Fibroblast of the aortic adventitia (primary cell): ENCODE data around the gene PEMT. TPM values are rescaled to one million over a fixed set of nuclear protein-coding genes. Genes with fewer than 3 reads are reported as not detected.

Source experiments
- DNase-seq: peaks from one replicate; pipeline ENCODE4 v3.0.0-alpha.2; 2010; ENCODE audit warnings: low read depth
- H3K4me3 ChIP-seq: 2 replicates; pipeline ENCODE4 v1.5.1; 2011; ENCODE audit warnings: low read depth, mild to moderate bottlenecking, control low read depth, low read length, moderate library complexity
- total RNA-seq: library from RNA; depleted of rRNA; stranded (reverse); fragments of >200 nt; gene quantifications from 2 replicates; pipeline ENCODE4 v1.2.3, GENCODE V29; 2012; ENCODE audit warnings: low replicate concordance
- TF ChIP-seq, protein P1 (sequence below): IDR thresholded peaks from 2 replicates; pipeline ENCODE4 v1.5.1; 2011; ENCODE audit warnings: mild to moderate bottlenecking, low read length, control low read depth, inconsistent platforms; ENCODE audit not compliant: insufficient read depth

PEMT gene
- total RNA-seq, 1 donor = 28.4 TPM

DNA sequence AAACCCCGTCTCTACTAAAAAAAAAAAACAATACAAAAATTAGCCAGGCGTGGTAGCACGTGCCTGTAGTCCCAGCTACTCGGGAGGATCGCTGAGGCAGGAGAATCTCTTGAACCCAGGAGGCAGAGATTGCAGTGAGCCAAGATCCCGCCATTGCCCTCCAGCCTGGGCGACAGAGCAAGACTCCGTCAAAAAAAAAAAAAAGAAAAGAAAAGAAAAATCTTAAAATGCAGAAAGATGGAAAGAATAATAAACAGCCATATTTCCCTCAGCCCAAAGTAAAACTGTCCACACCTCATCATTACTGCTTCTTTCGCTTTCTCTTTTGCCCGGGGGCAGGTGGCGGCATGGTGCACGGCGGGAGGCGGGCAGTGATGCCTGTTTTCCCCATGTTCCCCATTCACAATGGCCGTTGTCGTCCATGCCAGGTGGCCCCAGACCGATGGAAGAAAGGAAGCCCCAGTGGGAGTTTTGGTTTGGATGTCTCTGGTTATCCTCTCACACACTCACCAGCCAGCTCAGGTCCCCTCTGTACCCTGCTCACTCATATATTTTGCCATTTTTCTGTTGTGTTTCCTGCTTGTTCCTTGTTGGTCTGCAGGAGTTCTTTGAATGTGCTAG, 37.0 kb upstream of the PEMT start:
- no peak for DNase-seq
- TF ChIP-seq, protein P1, sequence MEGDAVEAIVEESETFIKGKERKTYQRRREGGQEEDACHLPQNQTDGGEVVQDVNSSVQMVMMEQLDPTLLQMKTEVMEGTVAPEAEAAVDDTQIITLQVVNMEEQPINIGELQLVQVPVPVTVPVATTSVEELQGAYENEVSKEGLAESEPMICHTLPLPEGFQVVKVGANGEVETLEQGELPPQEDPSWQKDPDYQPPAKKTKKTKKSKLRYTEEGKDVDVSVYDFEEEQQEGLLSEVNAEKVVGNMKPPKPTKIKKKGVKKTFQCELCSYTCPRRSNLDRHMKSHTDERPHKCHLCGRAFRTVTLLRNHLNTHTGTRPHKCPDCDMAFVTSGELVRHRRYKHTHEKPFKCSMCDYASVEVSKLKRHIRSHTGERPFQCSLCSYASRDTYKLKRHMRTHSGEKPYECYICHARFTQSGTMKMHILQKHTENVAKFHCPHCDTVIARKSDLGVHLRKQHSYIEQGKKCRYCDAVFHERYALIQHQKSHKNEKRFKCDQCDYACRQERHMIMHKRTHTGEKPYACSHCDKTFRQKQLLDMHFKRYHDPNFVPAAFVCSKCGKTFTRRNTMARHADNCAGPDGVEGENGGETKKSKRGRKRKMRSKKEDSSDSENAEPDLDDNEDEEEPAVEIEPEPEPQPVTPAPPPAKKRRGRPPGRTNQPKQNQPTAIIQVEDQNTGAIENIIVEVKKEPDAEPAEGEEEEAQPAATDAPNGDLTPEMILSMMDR = no peak
- peak overlapping the region; percentile 31 for H3K4me3 ChIP-seq

DNA sequence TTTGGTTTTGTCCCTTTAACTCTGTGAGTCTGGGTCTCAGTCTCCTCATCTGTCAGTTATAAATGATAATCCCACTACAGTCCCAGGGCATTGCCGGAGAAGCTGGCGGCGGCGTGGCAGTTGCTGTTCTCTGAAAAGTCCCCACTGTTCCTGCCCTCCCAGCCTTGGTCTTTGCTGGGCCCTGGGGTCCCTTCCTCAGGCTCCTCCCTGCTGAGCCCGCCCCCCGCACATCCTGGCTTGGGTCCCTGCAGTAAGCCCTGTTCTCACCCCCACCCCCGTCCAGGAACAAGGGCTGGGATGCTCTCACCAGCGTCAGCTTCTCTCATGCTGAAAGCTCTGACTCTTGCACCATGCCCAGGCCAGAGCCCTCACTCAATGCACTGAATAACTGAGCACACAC, 35.3 kb upstream of the PEMT start:
- TF ChIP-seq, protein P1 = no peak
- DNase-seq = no peak
- no peak overlapping the region for H3K4me3 ChIP-seq

DNA sequence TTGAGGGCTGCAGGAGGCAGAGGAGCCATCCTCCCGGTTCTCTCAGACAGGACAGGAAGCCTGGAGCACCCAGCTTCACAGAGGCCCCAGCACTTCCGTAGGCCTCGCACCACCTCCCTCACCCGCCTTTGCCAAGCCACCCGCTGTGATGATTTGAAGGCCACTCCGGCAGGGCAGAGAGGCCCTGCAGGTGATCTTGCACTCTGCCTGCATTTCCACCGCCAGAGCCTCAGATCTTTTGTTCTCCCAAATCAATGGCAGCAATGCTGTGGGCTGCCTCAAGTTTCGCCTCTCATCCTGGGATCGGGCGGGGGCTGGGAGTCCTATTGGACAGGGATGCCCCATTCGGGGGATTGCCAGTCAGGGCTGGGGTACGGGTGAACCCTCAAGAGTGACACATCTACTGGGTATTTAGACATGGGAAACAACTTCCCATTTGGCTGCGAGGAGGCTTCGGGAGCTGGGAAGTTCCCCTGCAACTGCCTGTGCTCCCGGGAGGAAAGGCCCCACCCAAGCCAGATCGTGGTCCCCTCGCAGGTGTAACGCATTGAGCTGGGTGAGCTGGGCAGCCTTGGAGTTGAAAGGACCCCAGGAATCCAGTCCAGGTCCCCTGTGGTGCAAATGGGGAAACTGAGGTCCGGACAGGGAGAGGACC, 34.8 kb upstream of the PEMT start:
- DNase-seq = no peak
- no peak overlapping the region for H3K4me3 ChIP-seq
- TF ChIP-seq, protein P1 = no peak

DNA sequence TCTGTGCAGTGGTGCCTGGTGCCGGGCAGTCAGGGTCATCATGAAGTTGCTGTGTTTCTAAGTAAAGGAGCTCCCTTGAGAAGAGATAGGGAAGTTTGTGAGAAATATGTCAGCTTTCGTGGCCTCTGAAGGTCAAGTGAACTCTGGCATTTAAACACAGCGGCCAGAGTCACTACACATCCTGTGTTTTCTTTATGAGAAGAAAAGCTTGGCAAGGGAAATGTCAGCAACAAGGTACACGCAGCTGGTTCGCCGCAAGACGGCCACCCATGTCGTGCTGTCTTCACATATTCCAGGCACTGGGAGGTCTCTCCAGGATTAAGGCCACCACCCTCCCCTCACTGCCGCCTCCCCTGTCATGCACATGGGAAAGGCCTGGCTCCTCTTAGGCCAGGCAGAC, 33.2 kb upstream of the PEMT start:
- DNase-seq = no peak
- H3K4me3 ChIP-seq = no peak overlapping the region

DNA sequence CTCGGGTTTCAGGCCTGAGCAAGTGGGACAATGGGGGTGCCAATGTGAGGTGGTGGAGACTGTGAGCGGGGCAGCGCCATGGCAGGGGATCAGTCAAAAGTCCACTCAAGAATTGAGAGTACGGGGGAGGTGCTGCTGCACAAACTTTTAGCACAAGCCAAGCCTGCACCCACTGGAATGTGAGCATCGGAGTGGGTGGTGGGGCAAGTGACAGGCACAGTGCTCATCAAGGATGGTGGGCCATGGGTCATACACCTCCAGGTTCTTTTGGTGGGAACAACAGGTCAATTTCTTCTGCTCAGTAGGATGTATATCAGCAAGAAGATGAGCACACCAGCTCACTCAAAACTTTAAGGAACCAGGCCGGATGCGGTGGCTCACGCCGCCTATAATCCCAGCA, 32.4 kb upstream of the PEMT start:
- H3K4me3 ChIP-seq = no peak overlapping the region
- no peak for DNase-seq
- TF ChIP-seq, protein P1 = no peak

More for the DNA sequence above, 33.2 kb upstream of the PEMT start:
- TF ChIP-seq, protein P1 = no peak

DNA sequence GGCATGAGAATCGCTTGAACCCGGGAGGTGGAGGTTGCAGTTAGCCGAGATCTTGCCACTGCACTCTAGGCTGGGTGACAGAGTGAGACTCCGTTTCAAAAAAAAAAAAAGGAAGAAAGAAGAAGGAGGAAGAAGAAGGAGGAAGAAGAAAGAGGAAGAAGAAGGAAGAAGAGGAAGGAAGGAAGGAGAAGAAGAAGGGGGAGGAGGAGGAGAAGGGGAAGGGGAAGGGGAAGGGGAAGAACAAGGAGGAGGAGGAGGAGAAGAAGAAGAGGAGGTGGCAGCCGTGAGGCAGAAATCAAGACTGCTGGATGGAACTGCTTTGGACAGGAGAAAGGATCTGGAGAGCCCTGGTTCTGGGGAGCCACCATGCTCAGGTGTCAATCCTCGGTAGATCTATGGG, 29.7 kb upstream of the PEMT start:
- no peak for DNase-seq
- TF ChIP-seq, protein P1 = no peak
- H3K4me3 ChIP-seq = no peak overlapping the region
